HuH-7.5 (cell line): ENCODE results near the gene PFN3.

Experiments used
- DNase-seq: peaks from one replicate; pipeline ENCODE4 v3.0.0; 2011; ENCODE audit warnings: low spot score

Gene PFN3

DNA sequence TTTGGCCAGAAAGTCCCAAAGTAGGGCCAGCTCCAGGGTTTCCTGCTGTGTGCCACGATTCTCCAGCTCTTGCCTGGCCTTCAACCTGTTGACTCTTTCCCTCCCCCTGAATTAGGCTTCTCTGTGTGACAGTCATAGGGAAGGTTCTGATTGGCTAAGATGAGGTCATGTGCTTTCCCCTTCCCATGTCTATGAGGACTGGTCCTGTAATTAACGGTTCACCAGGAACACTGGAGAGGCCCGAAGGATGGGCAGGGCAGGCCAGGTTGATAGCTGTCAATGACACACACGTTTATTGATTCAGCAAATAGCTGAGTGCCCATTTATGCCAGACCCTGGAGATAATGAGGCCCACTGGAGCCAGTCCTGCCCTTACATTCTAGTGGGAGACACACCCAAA lies 37.2 kb upstream of the PFN3 start:
- DNase-seq, result no peak

DNA sequence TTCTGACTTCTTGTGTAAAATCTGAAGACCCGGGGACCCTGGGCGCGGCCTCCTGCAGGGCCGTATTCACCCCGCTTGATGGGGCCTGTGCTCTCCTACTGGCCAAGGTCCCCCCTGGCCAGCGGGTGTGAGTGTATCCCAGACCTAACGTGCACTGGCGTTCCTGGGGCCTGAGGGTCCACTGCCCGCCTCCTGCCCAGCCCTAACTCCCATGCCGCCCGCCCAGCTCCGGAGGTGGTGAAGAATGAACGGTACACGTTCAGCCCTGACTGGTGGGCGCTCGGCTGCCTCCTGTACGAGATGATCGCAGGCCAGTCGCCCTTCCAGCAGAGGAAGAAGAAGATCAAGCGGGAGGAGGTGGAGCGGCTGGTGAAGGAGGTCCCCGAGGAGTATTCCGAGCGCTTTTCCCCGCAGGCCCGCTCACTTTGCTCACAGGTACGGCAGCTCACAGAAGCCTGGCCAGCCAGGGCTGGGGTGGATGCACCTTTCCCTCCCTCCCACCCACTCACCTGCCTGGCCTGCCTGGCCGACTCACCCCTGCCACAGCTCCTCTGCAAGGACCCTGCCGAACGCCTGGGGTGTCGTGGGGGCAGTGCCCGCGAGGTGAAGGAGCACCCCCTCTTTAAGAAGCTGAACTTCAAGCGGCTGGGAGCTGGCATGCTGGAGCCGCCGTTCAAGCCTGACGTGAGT lies 35.5 kb upstream of the PFN3 start:
- no peak for DNase-seq

DNA sequence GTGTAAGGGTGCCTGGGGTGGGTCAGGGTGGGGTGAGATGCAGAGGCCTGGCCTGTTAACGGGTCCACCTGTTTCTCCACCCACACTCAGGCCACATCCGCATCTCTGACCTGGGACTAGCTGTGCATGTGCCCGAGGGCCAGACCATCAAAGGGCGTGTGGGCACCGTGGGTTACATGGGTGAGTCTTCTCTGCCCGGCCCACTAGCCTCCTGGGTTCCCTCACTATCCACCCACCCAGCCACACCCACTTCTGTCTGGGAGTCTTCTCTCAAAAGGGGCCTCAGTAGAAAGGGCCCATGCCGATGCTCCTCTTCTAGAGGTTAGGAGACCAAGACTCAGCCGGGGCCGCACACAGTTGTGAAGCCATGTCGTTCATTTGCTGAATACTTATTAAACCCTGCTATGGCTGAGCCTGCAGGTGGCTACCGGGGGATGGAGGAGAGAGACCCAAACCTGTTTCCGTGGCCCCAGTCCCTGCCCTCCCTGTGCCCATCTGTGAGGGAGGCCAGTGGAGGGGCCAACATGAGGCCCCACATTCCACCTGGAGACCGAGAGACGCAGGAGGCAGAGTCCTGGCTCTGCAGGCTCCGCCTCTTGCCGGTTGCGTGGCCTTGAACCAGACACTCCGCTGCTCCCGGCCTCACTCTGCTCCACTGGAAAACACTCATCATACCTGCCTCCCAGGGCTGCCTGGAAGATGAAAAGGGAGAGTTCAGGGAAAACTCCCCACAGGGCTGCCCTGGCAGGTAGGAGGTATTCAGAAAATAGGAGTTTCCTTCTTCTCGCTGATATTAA lies 34.7 kb upstream of the PFN3 start:
- no peak for DNase-seq

DNA sequence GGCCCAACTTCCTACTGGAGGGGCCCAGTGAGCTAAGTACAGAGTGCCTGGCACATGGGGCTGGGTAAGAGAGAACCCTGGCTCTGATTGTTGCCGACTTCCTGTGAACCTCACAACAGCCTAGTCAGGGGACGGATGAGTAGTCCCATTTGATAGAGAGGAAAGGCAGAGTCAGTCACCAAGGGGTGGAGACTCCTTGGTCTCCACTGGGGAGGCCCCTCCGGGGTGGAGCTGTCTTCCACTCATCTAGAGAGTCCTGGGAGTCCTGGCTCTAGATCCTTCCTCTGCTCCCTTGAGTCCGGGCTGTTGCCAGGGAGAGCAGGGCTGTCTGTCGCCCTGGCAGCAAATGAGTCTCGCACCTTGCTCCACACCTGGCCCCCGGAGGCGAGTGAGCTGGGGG lies 34.0 kb upstream of the PFN3 start:
- DNase-seq, result no peak

DNA sequence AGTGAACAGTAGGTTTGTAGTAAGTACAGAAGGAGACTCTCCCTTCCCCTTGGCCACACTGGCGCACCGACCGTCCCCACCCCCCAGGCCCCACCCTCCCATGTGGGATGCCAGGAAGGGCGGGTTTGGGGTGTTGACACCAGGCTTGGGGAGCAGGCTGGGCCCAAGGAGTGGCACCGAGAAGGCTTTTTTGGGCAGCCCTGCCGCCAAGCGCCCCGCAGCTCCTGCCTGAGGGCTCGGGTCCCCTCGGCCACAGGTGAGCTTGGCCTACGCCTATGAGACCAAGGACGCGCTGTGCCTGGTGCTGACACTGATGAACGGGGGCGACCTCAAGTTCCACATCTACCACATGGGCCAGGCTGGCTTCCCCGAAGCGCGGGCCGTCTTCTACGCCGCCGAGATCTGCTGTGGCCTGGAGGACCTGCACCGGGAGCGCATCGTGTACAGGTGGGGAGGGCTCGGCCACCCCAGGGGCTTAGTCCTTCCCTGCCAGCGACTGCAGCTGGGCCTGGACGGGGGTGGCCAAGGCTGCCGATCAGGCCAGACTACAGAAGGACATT lies 33.3 kb upstream of the PFN3 start:
- DNase-seq, result no peak

DNA sequence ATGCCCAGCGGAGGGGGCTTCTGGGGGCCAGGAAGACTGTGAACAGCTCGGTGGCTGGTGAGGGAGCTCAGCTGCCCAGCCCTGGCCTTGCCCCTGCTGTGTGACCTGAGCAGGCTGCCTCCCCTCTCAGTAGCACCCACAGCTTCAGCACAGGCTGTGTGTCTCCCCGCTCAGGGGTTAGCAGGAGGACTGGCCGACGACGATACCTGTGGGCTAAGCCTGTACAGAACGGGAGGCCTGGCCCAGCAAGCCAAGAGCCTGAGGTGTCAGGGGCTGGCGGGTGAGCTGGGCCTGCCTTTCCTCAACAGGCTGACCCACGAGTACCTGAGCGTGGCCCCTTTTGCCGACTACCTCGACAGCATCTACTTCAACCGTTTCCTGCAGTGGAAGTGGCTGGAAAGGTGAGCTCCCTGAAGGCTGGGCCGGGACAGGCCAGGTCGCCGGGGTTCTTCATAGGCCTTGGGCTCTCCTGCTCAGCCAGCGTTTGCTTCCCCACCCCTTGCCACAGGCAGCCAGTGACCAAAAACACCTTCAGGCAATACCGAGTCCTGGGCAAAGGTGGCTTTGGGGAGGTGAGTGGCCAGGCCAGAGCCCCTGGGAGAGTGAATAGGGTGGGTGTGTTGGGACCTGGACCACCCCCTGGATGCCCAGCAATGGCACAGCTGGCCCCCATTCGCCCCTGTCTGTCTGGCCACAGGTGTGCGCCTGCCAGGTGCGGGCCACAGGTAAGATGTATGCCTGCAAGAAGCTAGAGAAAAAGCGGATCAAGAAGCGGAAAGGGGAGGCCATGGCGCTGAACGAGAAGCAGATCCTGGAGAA lies 32.6 kb upstream of the PFN3 start:
- no peak for DNase-seq

DNA sequence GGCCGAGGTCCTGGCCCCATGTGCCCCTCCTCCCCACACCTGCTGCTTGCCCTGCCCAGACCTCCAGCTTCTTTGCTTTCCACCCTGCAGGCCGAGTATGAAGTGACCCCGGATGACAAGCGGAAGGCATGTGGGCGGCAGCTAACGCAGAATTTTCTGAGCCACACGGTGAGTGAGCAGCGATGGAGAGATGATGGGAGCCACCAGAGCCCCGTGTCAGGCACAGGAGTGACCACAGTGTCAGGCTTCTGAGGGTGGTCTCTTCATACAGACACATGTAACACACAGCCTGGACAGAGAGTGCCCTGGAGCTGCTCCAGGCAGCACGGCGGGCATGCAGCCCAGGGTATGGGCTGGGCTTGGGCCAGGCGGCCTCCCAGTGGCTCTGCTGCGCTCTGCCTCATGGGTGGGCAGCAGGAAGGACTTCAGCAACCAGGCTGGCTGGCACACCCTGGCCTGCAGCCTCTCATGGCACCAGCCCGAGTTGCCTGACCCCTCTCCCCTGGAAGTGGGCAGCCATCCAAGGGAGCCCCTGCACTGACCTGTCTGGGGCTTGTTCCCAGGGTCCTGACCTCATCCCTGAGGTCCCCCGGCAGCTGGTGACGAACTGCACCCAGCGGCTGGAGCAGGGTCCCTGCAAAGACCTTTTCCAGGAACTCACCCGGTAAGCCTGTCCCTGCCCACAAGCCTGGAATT lies 31.8 kb upstream of the PFN3 start:
- DNase-seq, result no peak

DNA sequence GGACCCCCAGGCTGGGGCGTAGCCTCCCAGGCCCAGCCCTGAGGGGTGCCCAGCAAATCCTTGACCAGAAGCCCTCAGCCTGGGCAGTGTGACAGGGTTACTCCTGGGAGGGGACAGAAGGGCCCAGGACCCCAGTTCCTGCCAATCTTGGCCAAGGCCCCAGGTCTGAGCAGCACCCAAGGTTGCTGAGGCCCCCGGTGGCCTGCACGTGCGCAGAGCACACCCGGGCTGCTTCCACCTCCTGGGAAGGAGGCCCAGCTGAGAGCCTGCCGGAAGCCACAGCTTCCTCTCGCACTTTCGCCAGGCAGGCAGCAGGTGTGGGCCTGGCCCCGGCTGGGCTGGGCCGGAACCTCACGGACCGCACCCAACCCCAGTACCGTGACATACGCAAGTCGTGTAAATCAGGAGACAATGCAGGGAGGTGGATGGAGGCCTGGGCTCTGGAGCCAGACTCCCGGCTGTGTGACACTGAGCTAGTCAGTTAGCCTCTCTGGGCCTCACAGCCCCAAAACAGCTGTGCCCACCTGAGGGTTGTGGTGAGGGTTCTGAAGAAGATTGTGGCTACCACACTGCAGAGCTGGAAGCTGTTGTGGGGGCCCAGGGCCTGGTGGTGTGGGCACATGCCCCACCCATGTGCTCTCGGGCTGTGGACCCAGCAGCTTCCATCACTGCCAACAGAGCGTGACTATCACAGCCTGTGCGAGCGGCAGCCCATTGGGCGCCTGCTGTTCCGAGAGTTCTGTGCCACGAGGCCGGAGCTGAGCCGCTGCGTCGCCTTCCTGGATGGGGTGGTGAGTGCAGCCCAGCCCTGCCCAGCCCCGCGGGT lies 31.1 kb upstream of the PFN3 start:
- DNase-seq, result no peak

DNA sequence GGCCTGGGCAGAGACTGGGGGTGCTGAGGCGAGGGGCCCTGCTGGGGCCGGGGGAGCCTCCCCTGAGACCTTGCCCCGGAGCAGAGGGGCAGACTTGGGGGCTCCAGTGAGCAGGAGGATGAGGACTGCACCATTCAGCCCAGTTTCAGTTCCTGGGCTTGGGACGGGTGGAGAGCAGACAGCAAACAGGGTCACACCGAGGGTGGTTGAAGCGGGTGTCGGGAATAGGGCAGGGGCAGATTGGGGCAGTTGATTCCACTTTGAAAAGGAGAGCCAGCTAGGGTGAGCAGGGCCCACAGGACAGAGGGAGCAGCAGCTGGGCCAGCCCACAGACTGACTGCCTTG lies 30.5 kb upstream of the PFN3 start:
- DNase-seq, result no peak

DNA sequence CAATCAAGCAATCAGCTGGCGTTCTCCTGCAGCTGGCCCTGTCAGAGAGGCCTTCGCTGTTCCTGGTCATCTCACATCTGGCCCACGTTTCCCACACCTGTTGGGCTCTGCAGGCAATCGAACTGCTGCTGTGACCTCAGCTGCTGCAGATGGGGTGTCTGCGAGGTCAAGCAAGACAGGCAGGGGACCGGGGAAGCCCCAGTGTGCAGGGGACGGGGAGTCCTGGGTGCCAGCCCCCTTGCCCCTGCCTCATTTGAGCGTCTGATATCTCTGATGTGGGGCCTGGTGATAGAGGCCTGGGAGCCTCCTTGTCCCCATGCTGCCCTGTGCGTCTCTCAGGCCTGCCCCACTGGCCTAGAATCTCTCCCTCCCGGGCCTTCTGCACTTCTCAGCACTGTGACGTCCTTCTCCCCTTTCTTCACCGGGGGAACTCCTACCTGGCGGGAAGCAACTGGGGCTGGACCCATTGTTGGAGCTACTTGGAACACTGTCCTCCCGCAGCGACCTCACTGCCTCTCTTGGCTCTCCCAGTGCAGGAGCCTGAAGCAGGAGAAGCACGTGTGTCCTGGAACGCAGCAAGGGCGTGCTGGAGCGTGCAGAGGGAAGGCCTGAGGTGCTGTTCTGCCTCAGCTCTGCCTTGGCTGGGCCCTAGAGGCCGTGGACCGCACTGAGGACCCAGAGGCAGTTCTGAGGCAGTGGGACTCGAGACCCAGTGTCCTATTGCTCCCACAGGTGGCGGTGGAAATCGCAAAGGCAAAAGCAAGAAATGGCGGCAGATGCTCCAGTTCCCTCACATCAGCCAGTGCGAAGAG lies 29.9 kb upstream of the PFN3 start:
- no peak for DNase-seq

DNA sequence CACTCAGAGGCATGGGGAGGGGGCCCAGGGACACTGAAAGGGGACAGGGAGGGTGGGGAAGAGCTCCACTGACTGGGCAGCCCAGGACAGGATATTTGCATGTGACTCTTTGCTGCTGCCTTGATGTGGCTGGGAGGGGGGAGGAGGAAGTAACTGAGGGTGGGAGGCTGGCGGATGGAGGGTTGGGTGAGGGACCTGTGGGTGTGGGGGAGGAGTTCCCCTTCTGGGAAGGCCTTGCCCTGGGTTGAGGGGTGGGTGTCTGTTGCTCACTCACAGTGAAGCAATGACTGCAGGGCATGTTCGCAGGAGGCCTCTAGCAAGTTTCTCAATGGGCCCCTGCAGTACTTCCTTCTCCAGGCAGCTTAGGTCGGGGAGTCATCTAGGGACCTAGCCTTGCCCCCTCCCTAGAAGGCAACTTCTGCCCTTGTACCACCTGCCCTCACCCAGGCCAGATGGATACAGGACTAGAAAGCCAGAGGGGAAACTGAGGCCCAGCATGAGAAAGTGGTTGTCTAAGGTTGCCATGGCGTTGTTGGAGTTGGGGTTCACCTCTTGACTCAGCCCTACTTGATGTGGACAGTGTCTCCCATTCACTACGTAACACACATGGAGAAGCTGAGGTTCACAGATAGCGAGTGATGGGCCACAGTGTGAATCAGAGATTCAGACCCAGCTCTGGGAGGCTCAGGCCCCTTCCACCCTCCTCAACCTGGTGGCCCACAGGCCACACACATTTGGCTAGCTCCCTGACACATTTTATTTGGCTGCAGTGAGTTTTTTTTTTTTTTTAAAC lies 29.0 kb upstream of the PFN3 start:
- no peak for DNase-seq

DNA sequence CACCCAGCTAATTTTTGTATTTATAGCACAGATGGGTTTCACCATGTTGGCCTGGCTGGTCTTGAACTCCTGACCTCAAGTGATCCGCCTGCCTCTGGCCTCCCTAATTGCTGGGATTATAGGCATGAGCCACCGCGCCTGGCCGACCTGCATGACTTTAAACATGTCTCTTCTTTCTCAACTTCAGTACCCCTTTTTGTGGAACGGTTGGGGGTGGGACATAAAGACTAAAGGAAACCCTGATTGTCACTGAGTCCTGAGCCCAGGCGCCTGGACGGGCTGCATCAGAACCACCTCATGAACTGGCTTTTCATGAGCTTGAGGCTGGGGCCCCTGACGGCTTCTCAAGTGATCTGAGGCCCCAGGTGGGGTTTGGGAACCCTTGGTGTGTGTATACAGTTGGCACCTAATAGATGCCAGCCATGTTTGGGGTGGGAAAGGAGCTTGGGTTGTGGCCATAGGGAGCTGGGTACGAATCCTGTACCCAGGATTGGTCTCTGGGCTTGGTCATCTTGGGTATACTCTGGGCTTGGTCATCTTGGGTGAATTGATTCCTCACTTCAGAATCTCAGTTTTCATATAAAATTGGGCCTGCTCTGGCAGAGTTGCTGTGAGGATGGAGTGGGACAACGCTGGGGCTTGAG lies 28.2 kb upstream of the PFN3 start:
- no peak for DNase-seq

DNA sequence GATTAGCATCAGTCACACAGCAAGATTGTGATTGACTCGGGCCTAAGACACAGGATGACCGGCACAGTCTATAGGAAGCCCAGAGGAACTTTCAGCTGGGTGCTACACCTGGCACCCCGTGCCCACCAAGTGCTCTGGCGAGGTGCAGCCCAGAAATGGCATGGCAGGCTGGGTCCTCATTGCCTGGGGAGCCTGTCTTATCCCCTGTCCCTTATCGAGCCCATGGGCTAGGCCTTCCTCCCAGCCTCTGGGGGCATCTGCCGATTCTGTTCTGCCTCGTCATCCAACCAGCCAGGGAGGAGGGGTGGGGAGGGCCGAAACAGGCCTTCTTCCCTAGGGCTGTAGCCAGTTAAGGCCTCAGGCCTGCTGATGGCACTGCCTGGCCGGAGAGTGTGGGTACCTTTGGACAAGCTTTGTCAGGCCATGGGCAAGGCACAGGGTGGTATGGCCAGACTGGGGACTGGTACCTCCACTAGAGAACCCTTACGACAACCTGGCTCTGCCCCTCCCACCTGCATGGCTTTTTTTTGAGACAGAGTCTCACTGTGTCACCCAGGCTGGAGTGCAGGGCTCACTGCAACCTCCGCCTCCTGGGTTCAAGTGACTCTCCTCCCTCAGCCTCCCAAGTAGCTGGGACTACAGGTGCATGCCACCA lies 27.6 kb upstream of the PFN3 start:
- DNase-seq, result no peak

DNA sequence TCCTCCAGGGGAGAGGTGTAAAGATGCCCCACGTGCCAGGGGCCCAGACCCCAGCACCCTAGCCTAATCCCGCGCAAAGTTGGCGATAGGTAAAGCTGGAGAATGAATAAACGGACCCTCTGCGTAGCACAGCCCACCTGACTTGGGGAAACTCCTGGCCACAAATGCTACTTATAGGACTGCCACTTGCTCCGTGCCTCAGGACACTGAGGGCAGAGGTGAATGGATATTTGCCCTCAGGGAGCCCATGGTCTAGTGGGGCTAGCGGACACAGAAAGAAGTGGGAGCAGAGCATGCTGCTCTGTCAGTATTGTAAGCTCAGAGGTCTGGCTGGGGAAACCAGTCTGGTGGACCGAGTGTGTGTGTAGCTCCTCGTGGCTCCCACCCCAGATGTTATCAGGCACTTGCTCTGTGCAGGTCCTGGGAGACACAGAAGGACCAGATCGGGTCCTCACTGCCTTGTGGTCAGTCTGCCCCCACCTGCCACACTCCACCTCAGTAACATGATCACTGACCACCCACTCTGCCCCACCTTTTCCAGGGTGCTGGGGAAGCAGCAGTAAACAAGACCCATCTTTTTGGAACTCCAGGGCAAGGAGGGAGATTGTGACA lies 26.9 kb upstream of the PFN3 start:
- DNase-seq, result peak; percentile 57

DNA sequence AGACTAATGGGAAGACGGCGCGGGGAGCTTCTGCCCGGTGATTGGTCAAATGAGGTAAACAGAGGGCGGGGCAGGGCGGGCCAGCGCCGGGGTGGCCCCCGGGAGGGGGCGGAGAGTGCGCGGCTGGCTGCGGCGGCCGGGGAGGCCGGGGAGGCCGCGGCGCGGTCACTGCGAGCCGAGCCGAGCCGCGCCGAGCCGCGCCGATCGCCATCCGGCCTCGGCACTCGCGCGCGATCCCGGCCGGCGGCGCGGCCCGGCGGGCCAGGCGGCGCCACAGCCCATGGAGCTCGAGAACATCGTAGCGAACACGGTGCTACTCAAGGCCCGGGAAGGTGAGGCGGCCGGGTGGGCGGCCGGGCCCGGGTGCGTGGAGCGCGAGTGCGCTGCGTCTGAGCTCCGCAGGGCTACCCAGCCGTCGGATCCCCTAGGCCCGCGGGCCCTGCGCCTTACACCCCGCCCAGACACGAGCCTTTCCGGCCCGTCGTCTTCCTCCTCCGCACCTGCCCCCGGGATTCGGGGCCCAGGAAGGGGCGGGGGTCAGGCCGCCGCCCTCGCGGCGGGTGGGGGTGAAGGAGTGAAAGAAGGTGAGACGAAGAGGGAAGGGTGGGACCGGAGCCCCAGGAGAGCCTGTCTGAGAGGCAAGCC lies 26.2 kb upstream of the PFN3 start, which contains the start of gene GRK6:
Gene GRK6, plus strand, starts transcription at position 111 of the 645 bp plus-strand sequence. Its CDS starts 170 bp downstream, at position 281.
- DNase-seq, result peak; percentile 72

DNA sequence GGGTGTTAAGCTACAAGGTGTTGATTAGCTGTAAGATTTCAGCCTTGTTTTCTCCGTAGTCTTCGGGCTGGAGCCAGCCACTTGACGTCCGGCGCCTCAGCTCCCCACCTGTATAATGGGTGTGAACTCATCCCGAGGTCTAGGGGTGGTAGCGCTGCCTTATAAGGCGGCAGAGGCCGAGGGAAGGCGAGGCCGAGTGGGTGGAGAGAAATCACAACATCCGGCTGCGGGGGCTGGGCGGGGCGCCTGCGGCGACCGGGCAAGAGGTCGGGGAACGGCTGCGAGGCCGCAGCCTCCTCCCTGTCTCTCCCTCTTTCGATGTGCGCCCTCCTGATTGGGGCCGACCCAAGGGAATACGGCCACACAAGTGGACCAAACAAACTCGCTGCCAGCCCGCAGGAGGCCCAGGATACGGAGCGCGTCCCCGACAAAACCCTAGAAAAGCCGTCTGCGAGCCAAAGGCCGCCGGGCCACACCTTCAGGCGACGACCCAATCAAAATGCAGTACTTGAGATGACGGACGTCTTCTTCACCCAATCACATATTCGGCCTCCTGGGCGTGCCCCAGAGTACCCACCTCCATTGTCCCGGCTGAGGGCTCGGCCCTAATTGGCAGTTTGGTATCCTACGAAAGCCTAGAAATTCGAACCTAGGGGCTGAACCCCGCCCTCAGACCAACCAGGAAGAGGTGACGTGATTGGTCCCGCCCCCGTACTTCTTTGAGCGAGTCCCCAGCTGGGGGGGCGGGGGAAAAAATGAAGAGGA lies 25.5 kb upstream of the PFN3 start:
- DNase-seq, result peak; percentile 100
